ENCODE measurements around the gene HS3ST3A1. TPM values are rescaled to one million over a fixed set of nuclear protein-coding genes. Genes with fewer than 3 reads are reported as not detected.

Gene HS3ST3A1
- total RNA-seq, 1 donor from 2014 or later, result 0.16 TPM

DNA sequence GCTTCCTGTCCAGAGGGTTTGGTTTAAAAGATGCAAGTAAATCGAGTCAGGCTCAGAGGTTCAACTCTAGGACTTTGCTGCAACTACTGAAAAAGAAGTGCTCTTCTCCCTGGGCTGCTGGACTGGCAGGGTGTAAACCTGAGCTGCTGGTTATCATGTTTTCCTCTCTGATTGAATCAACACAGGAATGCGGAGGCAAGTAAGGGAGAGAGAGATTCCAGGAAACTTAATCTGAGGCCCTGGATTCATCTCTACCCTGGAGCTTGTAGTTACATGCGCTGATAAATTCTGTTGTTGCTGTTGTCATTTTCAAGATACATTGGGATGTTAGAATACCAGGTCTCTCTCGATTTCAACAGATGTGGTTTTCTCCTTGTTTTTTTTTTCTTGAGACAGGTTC, 8.2 kb upstream of the HS3ST3A1 start:
- DNase-seq, result no peak
- no peak for TF ChIP-seq CTCF (IDR thresholded peaks at IDR 0.05; ENCODE audit: borderline replicate concordance)
- Histone ChIP-seq H3K9me3 (replicated peaks) (no peaks in the 10 kb centered on the region), H3K4me1 (no peaks in the 10 kb centered on the region), H3K27me3 (ENCODE audit: low read depth) (peaks cover 3% of the 10 kb centered on the region), H3K4me3 (no peak overlapping the region), H3K27ac (replicated peaks) (no peak overlapping the region), H3K36me3 (no peaks in the 10 kb centered on the region)
- intact Hi-C loops (cut with micrococcal nuclease), result no loop called here

DNA sequence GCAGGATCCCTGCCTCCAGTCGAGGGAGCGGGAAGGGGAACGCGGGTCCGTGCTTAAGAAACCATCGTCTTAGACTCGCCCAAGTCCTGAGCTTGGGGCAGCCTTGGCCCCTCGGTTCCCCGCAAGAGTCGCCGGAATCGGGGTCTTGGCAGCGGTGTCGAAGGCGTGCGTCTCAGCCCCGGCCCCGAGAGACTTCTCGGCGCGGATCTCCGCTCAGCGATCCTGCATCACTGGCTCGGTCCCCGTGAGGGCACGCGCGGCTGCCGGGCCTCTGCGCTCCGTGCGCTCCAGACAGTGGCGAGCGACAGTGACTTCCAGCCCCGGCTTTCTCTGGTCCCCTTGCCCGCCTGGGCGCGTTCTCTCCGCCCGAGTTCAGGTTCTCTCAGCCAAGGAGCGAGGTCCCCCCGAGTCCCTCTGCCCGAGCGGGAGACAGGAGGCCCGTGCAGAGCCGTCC, 380 bp downstream of the HS3ST3A1 start:
- Histone ChIP-seq H3K27me3 (ENCODE audit: low read depth) (peaks cover 59% of the 10 kb centered on the region), H3K4me1 (peaks cover 24% of the 10 kb centered on the region), H3K9me3 (replicated peaks) (no peaks in the 10 kb centered on the region), H3K4me3 (peak overlapping the region; percentile 71), H3K27ac (replicated peaks) (peak overlapping the region; percentile 39), H3K36me3 (no peaks in the 10 kb centered on the region)
- intact Hi-C loops (cut with micrococcal nuclease), result no loop called here
- no peak for TF ChIP-seq CTCF (IDR thresholded peaks at IDR 0.05; ENCODE audit: borderline replicate concordance)
- no peak for DNase-seq

DNA sequence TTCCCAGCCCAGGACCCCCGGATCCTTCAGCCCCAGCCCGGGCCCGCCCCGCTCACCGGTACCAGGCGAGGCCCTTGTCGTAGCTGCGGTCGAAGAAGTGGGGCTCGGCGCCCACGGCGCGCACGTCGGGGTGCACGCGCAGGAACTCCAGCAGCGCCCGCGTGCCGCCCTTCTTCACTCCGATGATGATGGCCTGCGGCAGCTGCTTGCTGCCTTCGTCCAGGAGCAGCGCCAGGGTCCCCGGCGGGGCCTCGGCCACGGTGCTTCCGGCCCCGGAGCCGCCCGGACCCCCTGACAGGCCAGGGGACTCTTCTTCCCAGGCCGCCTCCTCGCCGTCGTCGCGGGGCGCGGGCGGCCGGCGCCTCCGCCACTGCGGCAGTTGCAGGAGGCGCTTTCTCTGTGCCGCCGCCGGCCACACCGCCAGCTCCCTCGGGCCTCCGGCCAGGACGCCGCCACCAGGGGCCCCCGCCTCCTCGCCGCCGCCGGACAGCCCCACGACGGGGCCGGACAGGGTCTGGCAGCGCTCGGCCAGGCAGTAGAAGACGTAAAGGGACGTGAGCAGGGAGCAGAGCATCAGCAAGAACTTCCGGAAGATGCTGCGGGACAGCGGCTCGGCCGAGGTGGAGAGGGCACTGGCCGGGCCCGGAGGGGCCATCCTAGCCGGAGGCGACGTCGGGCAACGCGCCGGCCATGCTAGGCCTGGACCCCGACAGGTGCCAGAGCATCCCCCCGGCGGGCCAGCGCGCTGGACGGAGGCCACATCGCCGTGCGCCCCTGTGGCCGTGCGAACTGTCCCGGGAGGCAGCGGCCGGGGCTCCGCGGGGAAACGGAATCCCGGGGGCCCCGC, 1.0 kb downstream of the HS3ST3A1 start:
- H3K9me3 ChIP-seq (replicated peaks), result no peaks in the 10 kb centered on the region
- no peak overlapping the region for H3K27ac ChIP-seq (replicated peaks)
- no peak for TF ChIP-seq CTCF (IDR thresholded peaks at IDR 0.05; ENCODE audit: borderline replicate concordance)
- DNase-seq, result no peak
- peaks cover 62% of the 10 kb centered on the region for H3K27me3 ChIP-seq (ENCODE audit: low read depth)
- intact Hi-C loops (cut with micrococcal nuclease), result no loop called here
- peaks cover 24% of the 10 kb centered on the region for H3K4me1 ChIP-seq
- peak overlapping the region; percentile 71 for H3K4me3 ChIP-seq
- no peaks in the 10 kb centered on the region for H3K36me3 ChIP-seq

- Histone ChIP-seq H3K36me3 (no peaks in the 10 kb centered on the region), H3K4me3 (peak overlapping the region; percentile 71), H3K27me3 (ENCODE audit: low read depth) (peaks cover 62% of the 10 kb centered on the region), H3K27ac (replicated peaks) (no peak overlapping the region), H3K4me1 (peaks cover 24% of the 10 kb centered on the region), H3K9me3 (replicated peaks) (no peaks in the 10 kb centered on the region)
- intact Hi-C loops (cut with micrococcal nuclease), result loop anchor here (5.0 kb wide), 1 partner anchor 702 kb away; the partner anchor contains the start of gene HS3ST3B1
- DNase-seq, result no peak
- no peak for TF ChIP-seq CTCF (IDR thresholded peaks at IDR 0.05; ENCODE audit: borderline replicate concordance)
Observed at GRCh38 chr17:13599864-13600263, 1.9 kb downstream of the HS3ST3A1 start.

- no peak for DNase-seq
- H3K4me3 ChIP-seq, result no peak overlapping the region
- H3K4me1 ChIP-seq, result peaks cover 28% of the 10 kb centered on the region
- intact Hi-C loops (cut with micrococcal nuclease), result loop anchor here (5.0 kb wide), 1 partner anchor 703 kb away; the partner anchor contains the start of gene HS3ST3B1
- no peak for TF ChIP-seq CTCF (IDR thresholded peaks at IDR 0.05; ENCODE audit: borderline replicate concordance)
- H3K36me3 ChIP-seq, result no peaks in the 10 kb centered on the region
- no peak overlapping the region for H3K27ac ChIP-seq (replicated peaks)
- H3K27me3 ChIP-seq (ENCODE audit: low read depth), result peaks cover 58% of the 10 kb centered on the region
- H3K9me3 ChIP-seq (replicated peaks), result no peaks in the 10 kb centered on the region
Observed at GRCh38 chr17:13599168-13599577, 2.6 kb downstream of the HS3ST3A1 start.

Data from left ventricle myocardium inferior (tissue), 1 donor.